HPDE6-E6E7 (cell line): ENCODE results near the gene AURKAIP1.

Experiments
- DNase-seq: peaks from one replicate; pipeline ENCODE4 v3.0.0; 2011; ENCODE audit warnings: missing footprints; ENCODE audit errors: extremely low spot score

The AURKAIP1 gene

GRCh38 chr1:1347663-1348419 is 27.2 kb downstream of the AURKAIP1 start:
- no peak for DNase-seq

- DNase-seq, result no peak
Measured at GRCh38 chr1:1347026-1347595, 27.9 kb downstream of the AURKAIP1 start.

- DNase-seq, result no peak
Measured at GRCh38 chr1:1346501-1346890, 28.5 kb downstream of the AURKAIP1 start.

- DNase-seq, result no peak
Measured at GRCh38 chr1:1345860-1346500, 29.0 kb downstream of the AURKAIP1 start.

- DNase-seq, result no peak
Measured at GRCh38 chr1:1345384-1345783, 29.6 kb downstream of the AURKAIP1 start.

GRCh38 chr1:1344655-1345361 is 30.2 kb downstream of the AURKAIP1 start:
- peak; percentile 99 for DNase-seq

- DNase-seq, result no peak
Measured at GRCh38 chr1:1343811-1344421, 31.1 kb downstream of the AURKAIP1 start.

GRCh38 chr1:1342584-1343115 is 32.4 kb downstream of the AURKAIP1 start:
- no peak for DNase-seq

GRCh38 chr1:1342061-1342562 is 32.9 kb downstream of the AURKAIP1 start:
- DNase-seq, result no peak

- no peak for DNase-seq
Measured at GRCh38 chr1:1341549-1342021, 33.4 kb downstream of the AURKAIP1 start.

GRCh38 chr1:1340791-1341548 is 34.0 kb downstream of the AURKAIP1 start:
- no peak for DNase-seq

- DNase-seq, result no peak
Measured at GRCh38 chr1:1340185-1340584, 34.8 kb downstream of the AURKAIP1 start.

- no peak for DNase-seq
Measured at GRCh38 chr1:1338278-1338677, 36.7 kb downstream of the AURKAIP1 start.

GRCh38 chr1:1337793-1338147 is 37.2 kb downstream of the AURKAIP1 start:
- DNase-seq, result no peak

GRCh38 chr1:1336931-1337792 is 37.8 kb downstream of the AURKAIP1 start:
- DNase-seq, result no peak

GRCh38 chr1:1336446-1336845 is 38.6 kb downstream of the AURKAIP1 start:
- no peak for DNase-seq

- DNase-seq, result no peak
Measured at GRCh38 chr1:1335792-1336248, 39.2 kb downstream of the AURKAIP1 start.

GRCh38 chr1:1335283-1335682 is 39.7 kb downstream of the AURKAIP1 start:
- no peak for DNase-seq

- no peak for DNase-seq
Measured at GRCh38 chr1:1334835-1335234, 40.2 kb downstream of the AURKAIP1 start.
